Trophoblast cell (in vitro differentiated cells and primary cell): ENCODE results near the gene PPIE.

ENCODE experiments used
- DNase-seq, 2 donors: peaks; one replicate each; pipeline ENCODE4 v3.0.0-alpha.2; 2016
- H2AFZ ChIP-seq: 2 replicates; pipeline ENCODE4 v1.6.1; 2013; ENCODE audit warnings: low read length, moderate library complexity, mild to moderate bottlenecking; ENCODE audit not compliant: insufficient read depth, poor library complexity
- H2AK5ac ChIP-seq: 2 replicates; pipeline ENCODE4 v1.6.1; 2013; ENCODE audit warnings: mild to moderate bottlenecking, low read length
- H2BK120ac ChIP-seq: 2 replicates; pipeline ENCODE4 v1.6.1; 2013; ENCODE audit warnings: low read length, mild to moderate bottlenecking, moderate library complexity; ENCODE audit not compliant: insufficient read depth, poor library complexity
- H2BK12ac ChIP-seq: 2 replicates; pipeline ENCODE4 v1.6.1; 2013; ENCODE audit warnings: mild to moderate bottlenecking, low read length, moderate library complexity
- H2BK5ac ChIP-seq: 2 replicates; pipeline ENCODE4 v1.6.1; 2013; ENCODE audit warnings: low read length, low read depth, moderate library complexity, mild to moderate bottlenecking; ENCODE audit not compliant: poor library complexity
- H3K14ac ChIP-seq: 2 replicates; pipeline ENCODE4 v1.6.1; 2013; ENCODE audit warnings: mild to moderate bottlenecking, low read length
- H3K18ac ChIP-seq: 2 replicates; pipeline ENCODE4 v1.6.1; 2013; ENCODE audit warnings: mild to moderate bottlenecking, low read length
- H3K23ac ChIP-seq: 2 replicates; pipeline ENCODE4 v1.6.1; 2013; ENCODE audit warnings: low read length
- H3K27ac ChIP-seq: 2 replicates; pipeline ENCODE4 v1.5.1; 2013; ENCODE audit warnings: low read depth, mild to moderate bottlenecking, inconsistent platforms, low read length, moderate library complexity
- H3K27me3 ChIP-seq: 2 replicates; pipeline ENCODE4 v1.6.1; 2013; ENCODE audit warnings: inconsistent platforms, mild to moderate bottlenecking, low read length, moderate library complexity; ENCODE audit not compliant: insufficient read depth
- H3K36me3 ChIP-seq, 2 experiments: 1 replicate in 1 of 2; 2 replicates in 1 of 2; pipeline ENCODE4 v1.6.1; 2013; ENCODE audit warnings: low read length in 2 of 2, mild to moderate bottlenecking in 2 of 2, moderate library complexity in 1 of 2; ENCODE audit not compliant: insufficient read depth in 2 of 2, control insufficient read depth in 1 of 2
- H3K4ac ChIP-seq: 2 replicates; pipeline ENCODE4 v1.6.1; 2013; ENCODE audit warnings: low read depth, mild to moderate bottlenecking, low read length, moderate library complexity
- H3K4me1 ChIP-seq, 2 experiments: 1 replicate in 1 of 2; 2 replicates in 1 of 2; pipeline ENCODE4 v1.6.1; 2013; ENCODE audit warnings: low read length in 2 of 2, mild to moderate bottlenecking in 2 of 2, moderate library complexity in 1 of 2; ENCODE audit not compliant: insufficient read depth in 2 of 2, control insufficient read depth in 1 of 2
- H3K4me2 ChIP-seq: 2 replicates; pipeline ENCODE4 v1.6.1; 2013; ENCODE audit warnings: inconsistent platforms, mild to moderate bottlenecking, low read length, moderate library complexity
- H3K4me3 ChIP-seq: 2 replicates; pipeline ENCODE4 v1.5.1; 2013; ENCODE audit warnings: mild to moderate bottlenecking, low read depth, low read length, inconsistent platforms
- H3K79me1 ChIP-seq: one replicate; pipeline ENCODE4 v1.6.1; 2013; ENCODE audit warnings: low read length
- H3K79me2 ChIP-seq: 2 replicates; pipeline ENCODE4 v1.6.1; 2013; ENCODE audit warnings: low read length, mild to moderate bottlenecking; ENCODE audit not compliant: control insufficient read depth, insufficient read depth, poor library complexity
- H3K9ac ChIP-seq: 2 replicates; pipeline ENCODE4 v1.6.1; 2013; ENCODE audit warnings: mild to moderate bottlenecking, low read length
- H3K9me3 ChIP-seq: 2 replicates; pipeline ENCODE4 v1.6.1; 2013; ENCODE audit warnings: low read depth, mild to moderate bottlenecking, control low read depth, inconsistent platforms, low read length; ENCODE audit not compliant: insufficient read depth
- H4K12ac ChIP-seq: 2 replicates; pipeline ENCODE4 v1.6.1; 2013; ENCODE audit warnings: low read depth, mild to moderate bottlenecking, low read length, moderate library complexity
- H4K8ac ChIP-seq: 2 replicates; pipeline ENCODE4 v1.6.1; 2013; ENCODE audit warnings: low read depth, mild to moderate bottlenecking, low read length, moderate library complexity
- H4K91ac ChIP-seq: one replicate; pipeline ENCODE4 v1.6.1; 2013; ENCODE audit warnings: low read depth, mild to moderate bottlenecking, low read length, moderate library complexity
- WGBS: extraction: QIAGEN DNeasy Blood & Tissue Kit; methylation state at CpG from one replicate; pipeline ENCODE4 v1.1.7; 2013; ENCODE audit warnings: missing lambda C conversion rate; ENCODE audit not compliant: insufficient read length, insufficient coverage; ENCODE audit errors: extremely low coverage; 5-methylcytosine and 5-hydroxymethylcytosine counted together

The PPIE gene

GRCh38 chr1:39700348-39700747, 38.3 kb upstream of the PPIE start:
- Histone ChIP-seq H3K4me1 (no peaks in the 10 kb centered on the region), H2AK5ac (no peak overlapping the region), H2BK5ac (no peak overlapping the region), H3K9me3 (peaks cover 3% of the 10 kb centered on the region), H4K91ac (no peak overlapping the region), H3K23ac (no peak overlapping the region), H3K4ac (no peak overlapping the region), H3K79me2 (no peaks in the 10 kb centered on the region), H3K36me3 (no peaks in the 10 kb centered on the region), H2BK12ac (no peak overlapping the region), H3K27me3 (peaks cover 19% of the 10 kb centered on the region), H3K79me1 (no peaks in the 10 kb centered on the region), H3K4me2 (no peak overlapping the region), H4K8ac (no peak overlapping the region), H3K18ac (no peak overlapping the region), H2BK120ac (no peak overlapping the region), H3K14ac (no peak overlapping the region), H3K9ac (no peak overlapping the region), H4K12ac (no peak overlapping the region), H2AFZ (no peak overlapping the region), H3K4me3 (no peak overlapping the region), H3K27ac (no peak overlapping the region)
- WGBS: no CpG with 5 or more reads among the region's 3 CpGs
- DNase-seq: no peak

- no peak for DNase-seq
- no peaks in the 10 kb centered on the region for H3K4me1 ChIP-seq
- H4K8ac ChIP-seq: no peak overlapping the region
- no CpG with 5 or more reads among the region's 12 CpGs for WGBS
- no peaks in the 10 kb centered on the region for H3K79me1 ChIP-seq
- H2BK120ac ChIP-seq: no peak overlapping the region
- peaks cover 3% of the 10 kb centered on the region for H3K9me3 ChIP-seq
- no peaks in the 10 kb centered on the region for H3K79me2 ChIP-seq
- H3K36me3 ChIP-seq: no peaks in the 10 kb centered on the region
- H3K23ac ChIP-seq: no peak overlapping the region
- H2BK12ac ChIP-seq: no peak overlapping the region
- peak overlapping the region; percentile 2 for H3K4me2 ChIP-seq
- no peak overlapping the region for H4K91ac ChIP-seq
- no peak overlapping the region for H3K9ac ChIP-seq
- H3K4ac ChIP-seq: no peak overlapping the region
- no peak overlapping the region for H2AFZ ChIP-seq
- no peak overlapping the region for H3K18ac ChIP-seq
- H3K27ac ChIP-seq: no peak overlapping the region
- no peak overlapping the region for H2BK5ac ChIP-seq
- peaks cover 18% of the 10 kb centered on the region for H3K27me3 ChIP-seq
- H2AK5ac ChIP-seq: no peak overlapping the region
- no peak overlapping the region for H3K14ac ChIP-seq
- no peak overlapping the region for H3K4me3 ChIP-seq
- H4K12ac ChIP-seq: no peak overlapping the region
Observed at GRCh38 chr1:39701049-39701439, 37.6 kb upstream of the PPIE start.

DNA sequence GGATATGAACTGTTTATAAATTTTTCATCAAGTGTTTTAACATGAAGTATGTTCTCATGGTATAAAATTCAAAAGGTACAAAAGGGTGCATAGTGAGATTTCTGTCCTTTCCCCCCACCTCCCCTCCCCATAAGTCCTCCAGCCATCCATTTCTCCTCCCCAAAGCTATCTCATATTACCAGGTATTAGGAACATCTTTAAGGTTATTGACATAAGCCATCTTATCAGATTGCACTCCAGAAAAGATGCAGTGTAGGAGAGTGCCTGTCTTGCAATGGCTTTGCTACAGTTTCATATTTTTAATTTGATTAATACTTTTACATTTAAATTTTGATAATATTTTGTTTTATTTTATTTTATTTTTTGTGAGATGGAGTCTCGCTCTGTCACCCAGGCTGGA, 33.9 kb upstream of the PPIE start:
- WGBS: no CpG with 5 or more reads among the region's 1 CpG

DNA sequence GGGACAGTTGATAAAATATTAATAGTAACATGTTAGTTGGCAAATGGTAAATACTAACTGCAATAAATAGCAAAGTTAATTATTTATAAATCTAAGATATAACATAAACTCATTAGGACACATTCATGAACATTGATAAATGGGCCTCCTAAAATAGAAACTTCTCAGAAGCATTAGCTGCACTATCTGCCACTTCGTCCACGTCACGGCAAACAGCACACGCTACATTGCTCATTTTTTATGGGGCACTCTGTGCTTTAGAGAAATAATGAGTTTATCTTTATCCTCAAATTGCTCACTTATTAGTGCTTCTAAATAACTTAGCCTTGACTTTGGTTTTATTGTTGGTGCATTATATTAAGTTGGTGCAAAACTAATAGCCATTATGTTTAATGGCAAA, 31.2 kb upstream of the PPIE start:
- Histone ChIP-seq H2BK5ac (no peak overlapping the region), H3K9me3 (no peaks in the 10 kb centered on the region), H2AFZ (no peak overlapping the region), H4K12ac (no peak overlapping the region), H3K36me3 (no peaks in the 10 kb centered on the region), H3K23ac (no peak overlapping the region), H3K4me3 (no peak overlapping the region), H3K4ac (no peak overlapping the region), H3K14ac (no peak overlapping the region), H2BK120ac (no peak overlapping the region), H3K79me1 (no peaks in the 10 kb centered on the region), H3K18ac (no peak overlapping the region), H2AK5ac (no peak overlapping the region), H4K8ac (no peak overlapping the region), H3K27ac (no peak overlapping the region), H4K91ac (no peak overlapping the region), H3K4me2 (no peak overlapping the region), H3K4me1 (peaks cover 0 to 5% of the 10 kb centered on the region in 2 experiments), H2BK12ac (no peak overlapping the region), H3K9ac (no peak overlapping the region), H3K79me2 (no peaks in the 10 kb centered on the region), H3K27me3 (peaks cover 4% of the 10 kb centered on the region)
- DNase-seq: no peak
- no CpG with 5 or more reads among the region's 4 CpGs for WGBS

More for the DNA sequence above, 33.9 kb upstream of the PPIE start:
- Histone ChIP-seq H3K9me3 (no peaks in the 10 kb centered on the region), H3K23ac (no peak overlapping the region), H4K8ac (no peak overlapping the region), H3K4ac (no peak overlapping the region), H2AK5ac (no peak overlapping the region), H3K14ac (no peak overlapping the region), H3K27ac (no peak overlapping the region), H3K79me1 (no peaks in the 10 kb centered on the region), H2BK12ac (no peak overlapping the region), H3K4me2 (no peak overlapping the region), H4K12ac (no peak overlapping the region), H3K79me2 (no peaks in the 10 kb centered on the region), H3K27me3 (peaks cover 7% of the 10 kb centered on the region), H2BK5ac (no peak overlapping the region), H3K4me1 (no peaks in the 10 kb centered on the region), H2AFZ (no peak overlapping the region), H2BK120ac (no peak overlapping the region), H3K18ac (no peak overlapping the region), H3K4me3 (no peak overlapping the region), H4K91ac (no peak overlapping the region), H3K36me3 (no peaks in the 10 kb centered on the region), H3K9ac (no peak overlapping the region)
- DNase-seq: no peak
